GM23338 (cell line): ENCODE measurements around the gene ETV1.

Experiments
- POLR2AphosphoS5 ChIP-seq: IDR thresholded peaks from 2 replicates; pipeline ENCODE4 v1.6.1; 2016; ENCODE audit warnings: antibody characterized with exemption, low read depth
- TF ChIP-seq, protein P1 (sequence below), 2 experiments: fragments of 200-600 bp in 1 of 2; sonication (generic) in 1 of 2; conservative IDR thresholded peaks; 2 replicates each; pipeline versions ENCODE4 v1.5.1 to v1.6.1; 2016 to 2017; ENCODE audit warnings: antibody characterized with exemption in 2 of 2, low read depth in 2 of 2, mild to moderate bottlenecking in 2 of 2, moderate library complexity in 1 of 2

DNA sequence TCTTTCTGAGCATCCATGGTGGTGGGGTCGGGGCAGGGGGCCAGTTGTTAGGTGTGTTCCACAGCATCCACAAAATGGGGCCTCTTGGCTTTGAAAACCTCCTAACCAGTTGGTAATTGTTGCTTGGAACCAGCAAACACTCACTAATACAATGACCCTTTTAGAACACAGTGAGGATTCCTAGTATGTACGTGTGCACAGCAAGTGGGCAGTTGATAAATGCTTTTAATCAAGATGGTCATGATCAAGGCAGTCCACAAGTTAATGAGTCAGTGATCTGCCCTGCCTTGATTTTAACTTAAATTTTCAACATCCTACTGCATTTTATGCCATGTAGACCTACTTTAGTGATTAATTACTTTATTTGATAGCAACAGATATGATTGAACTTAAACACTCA, 103.1 kb downstream of the ETV1 start:
- TF ChIP-seq, protein P1, sequence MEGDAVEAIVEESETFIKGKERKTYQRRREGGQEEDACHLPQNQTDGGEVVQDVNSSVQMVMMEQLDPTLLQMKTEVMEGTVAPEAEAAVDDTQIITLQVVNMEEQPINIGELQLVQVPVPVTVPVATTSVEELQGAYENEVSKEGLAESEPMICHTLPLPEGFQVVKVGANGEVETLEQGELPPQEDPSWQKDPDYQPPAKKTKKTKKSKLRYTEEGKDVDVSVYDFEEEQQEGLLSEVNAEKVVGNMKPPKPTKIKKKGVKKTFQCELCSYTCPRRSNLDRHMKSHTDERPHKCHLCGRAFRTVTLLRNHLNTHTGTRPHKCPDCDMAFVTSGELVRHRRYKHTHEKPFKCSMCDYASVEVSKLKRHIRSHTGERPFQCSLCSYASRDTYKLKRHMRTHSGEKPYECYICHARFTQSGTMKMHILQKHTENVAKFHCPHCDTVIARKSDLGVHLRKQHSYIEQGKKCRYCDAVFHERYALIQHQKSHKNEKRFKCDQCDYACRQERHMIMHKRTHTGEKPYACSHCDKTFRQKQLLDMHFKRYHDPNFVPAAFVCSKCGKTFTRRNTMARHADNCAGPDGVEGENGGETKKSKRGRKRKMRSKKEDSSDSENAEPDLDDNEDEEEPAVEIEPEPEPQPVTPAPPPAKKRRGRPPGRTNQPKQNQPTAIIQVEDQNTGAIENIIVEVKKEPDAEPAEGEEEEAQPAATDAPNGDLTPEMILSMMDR (conservative IDR thresholded peaks at IDR 0.05; ENCODE audit: low read depth in 2 of 2), result no peak
- TF ChIP-seq POLR2AphosphoS5, result no peak
